GM18520 (cell line): ENCODE measurements around the gene GASK1A.
"Not testable (repeated sequence)": the region's sequence is repeated elsewhere in the genome, so short reads cannot be mapped to it uniquely, and the experiment has no call there.

ENCODE experiments used
- ATAC-seq: cut with Tn5 transposase; IDR thresholded peaks from one replicate; pipeline ENCODE4 v1.9.1; 2021; ENCODE audit not compliant: unreplicated experiment

GASK1A gene

GRCh38 chr3:43030162-43030935 lies 51.2 kb downstream of the GASK1A start:
- ATAC-seq = no peak

GRCh38 chr3:43031485-43031884 lies 52.4 kb downstream of the GASK1A start:
- ATAC-seq = no peak

- no peak for ATAC-seq
Observed at GRCh38 chr3:43031889-43032545, 52.9 kb downstream of the GASK1A start.

GRCh38 chr3:43032646-43033628 lies 53.8 kb downstream of the GASK1A start:
- no peak for ATAC-seq

- ATAC-seq = no peak
Observed at GRCh38 chr3:43034200-43034599, 55.1 kb downstream of the GASK1A start.

GRCh38 chr3:43034911-43035310 lies 55.8 kb downstream of the GASK1A start:
- ATAC-seq = no peak

- no peak for ATAC-seq
Observed at GRCh38 chr3:43035801-43036365, 56.8 kb downstream of the GASK1A start.

- peak; percentile 72 for ATAC-seq
Observed at GRCh38 chr3:43036621-43037423, 57.7 kb downstream of the GASK1A start.

- ATAC-seq = peak; percentile 54
Observed at GRCh38 chr3:43038010-43038409, 58.9 kb downstream of the GASK1A start.

- no peak for ATAC-seq
Observed at GRCh38 chr3:43041517-43041916, 62.4 kb downstream of the GASK1A start.

GRCh38 chr3:43043071-43043766 lies 64.1 kb downstream of the GASK1A start:
- no peak for ATAC-seq

GRCh38 chr3:43043793-43044192 lies 64.7 kb downstream of the GASK1A start:
- no peak for ATAC-seq

- ATAC-seq = not testable (repeated sequence)
Observed at GRCh38 chr3:43045079-43045478, 66.0 kb downstream of the GASK1A start.

- ATAC-seq = no peak
Observed at GRCh38 chr3:43046583-43046982, 67.5 kb downstream of the GASK1A start.

- no peak for ATAC-seq
Observed at GRCh38 chr3:43048470-43048869, 69.4 kb downstream of the GASK1A start.

GRCh38 chr3:43053291-43053690 lies 74.2 kb downstream of the GASK1A start:
- ATAC-seq = no peak

- ATAC-seq = no peak
Observed at GRCh38 chr3:43054754-43055153, 75.6 kb downstream of the GASK1A start.

GRCh38 chr3:43055393-43055792 lies 76.3 kb downstream of the GASK1A start:
- ATAC-seq = no peak
